Jurkat, Clone E6-1 (cell line): ENCODE results near the gene TUBB4A.

Experiments used
- DNase-seq: peaks from one replicate; pipeline ENCODE4 v3.0.0-alpha.2; 2011; ENCODE audit warnings: low read depth, low spot score
- H3K4me3 ChIP-seq: 2 replicates; pipeline ENCODE4 v1.5.1; 2011; ENCODE audit warnings: mild to moderate bottlenecking, low read length, control low read depth, moderate library complexity

The TUBB4A gene

GRCh38 chr19:6455924-6456323 is 46.2 kb downstream of the TUBB4A start:
- H3K4me3 ChIP-seq, result no peak overlapping the region
- no peak for DNase-seq

- no peak overlapping the region for H3K4me3 ChIP-seq
- DNase-seq, result no peak
Measured at GRCh38 chr19:6453951-6454565, 48.1 kb downstream of the TUBB4A start.

GRCh38 chr19:6452899-6453298 is 49.2 kb downstream of the TUBB4A start:
- DNase-seq, result no peak

GRCh38 chr19:6452223-6452614 is 49.9 kb downstream of the TUBB4A start:
- DNase-seq, result no peak
- no peak overlapping the region for H3K4me3 ChIP-seq

More at GRCh38 chr19:6452899-6453298, 49.2 kb downstream of the TUBB4A start:
- no peak overlapping the region for H3K4me3 ChIP-seq

DNA sequence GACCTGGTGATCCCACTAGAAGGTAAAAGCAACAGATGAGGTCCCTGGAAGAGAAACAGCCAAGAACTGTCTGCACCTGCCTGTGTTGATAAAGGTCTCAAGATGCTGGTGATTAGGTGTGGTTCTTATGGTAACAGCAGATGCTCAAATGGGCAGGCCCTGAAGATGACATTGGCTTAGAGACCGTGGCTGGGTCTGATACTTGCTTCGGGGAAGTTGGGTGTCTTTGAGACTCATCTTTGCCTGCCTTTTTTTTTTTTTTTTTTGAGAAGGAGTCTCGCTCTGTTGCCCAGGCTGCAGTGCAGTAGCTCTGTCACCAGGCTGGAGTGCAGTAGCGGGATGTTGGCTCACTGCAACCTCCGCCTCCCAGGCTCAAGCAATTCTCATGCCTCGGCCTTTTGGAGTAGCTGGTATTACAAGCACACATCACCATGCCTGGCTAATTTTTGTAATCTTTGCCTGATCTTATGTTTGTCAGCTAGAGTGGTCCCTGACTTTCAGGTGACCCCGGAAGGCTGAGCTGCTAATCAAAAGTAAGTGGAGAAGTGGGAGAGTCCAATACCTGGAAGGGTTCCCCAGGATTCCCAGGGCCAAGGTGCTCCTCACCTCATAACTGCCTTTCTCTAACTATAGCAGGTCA is 50.4 kb downstream of the TUBB4A start:
- H3K4me3 ChIP-seq, result no peak overlapping the region
- DNase-seq, result no peak

GRCh38 chr19:6450166-6450565 is 51.9 kb downstream of the TUBB4A start:
- no peak for DNase-seq
- no peak overlapping the region for H3K4me3 ChIP-seq

GRCh38 chr19:6448045-6448444 is 54.1 kb downstream of the TUBB4A start:
- DNase-seq, result no peak

DNA sequence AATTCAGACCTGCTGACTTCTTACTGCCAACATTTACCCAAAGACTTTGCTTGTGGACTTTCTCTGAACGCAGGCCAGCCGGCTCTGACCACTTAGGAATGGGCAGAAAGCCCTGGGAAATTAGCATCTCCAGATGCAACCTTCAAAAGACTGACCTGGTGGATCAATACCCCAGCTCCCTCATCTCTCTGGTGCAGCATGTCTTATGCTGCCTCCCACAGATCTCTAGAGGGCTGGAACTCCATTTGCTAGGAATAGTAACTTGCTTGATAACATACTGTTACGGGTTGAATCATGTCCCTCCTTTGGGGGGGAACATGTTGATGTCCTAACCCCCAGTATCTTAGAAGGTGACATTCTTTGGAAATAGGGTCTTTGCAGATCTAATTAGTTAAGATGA is 55.7 kb downstream of the TUBB4A start:
- no peak for DNase-seq
- H3K4me3 ChIP-seq, result no peak overlapping the region

More at GRCh38 chr19:6448045-6448444, 54.1 kb downstream of the TUBB4A start:
- no peak overlapping the region for H3K4me3 ChIP-seq
